WTC11 (cell line): ENCODE measurements around the gene SOX6. TPM values are rescaled to one million over a fixed set of nuclear protein-coding genes. Genes with fewer than 3 reads are reported as not detected.

Source experiments
- ATAC-seq: fragments of 200-7000 bp; cut with Tn5 transposase; 2 replicates; pipeline ENCODE4 v1.10.0; 2021; ENCODE audit warnings: mild to moderate bottlenecking, moderate library complexity
- CTCF ChIA-PET: fragments of 300-600 bp; sonication (Branson Sonifier 250); formaldehyde crosslinking; loops from one replicate; lab custom pipeline; 2021; ENCODE audit warnings: antibody characterized with exemption; lab: Charles Lee
- POLR2A ChIA-PET: fragments of 350-600 bp; sonication (Branson Sonifier 250); formaldehyde crosslinking; loops from one replicate; lab custom pipeline; 2021; ENCODE audit warnings: antibody characterized with exemption; lab: Charles Lee
- DNase-seq: peaks from one replicate; pipeline ENCODE4 v3.0.0; 2021; ENCODE audit warnings: low spot score
- H3K27ac Mint-ChIP-seq: 2 replicates; pipeline ENCODE4 v1.8.0; 2021; ENCODE audit warnings: mixed read lengths
- H3K27me3 Mint-ChIP-seq: 2 replicates; pipeline ENCODE4 v1.8.0; 2021; ENCODE audit warnings: low read depth, mild to moderate bottlenecking, moderate library complexity, mixed read lengths
- H3K36me3 Mint-ChIP-seq: 2 replicates; pipeline ENCODE4 v1.8.0; 2021; ENCODE audit warnings: mixed read lengths
- H3K4me1 Mint-ChIP-seq: 2 replicates; pipeline ENCODE4 v1.8.0; 2022; ENCODE audit warnings: mixed read lengths
- H3K4me3 Mint-ChIP-seq: 2 replicates; pipeline ENCODE4 v1.8.0; 2021; ENCODE audit warnings: mild to moderate bottlenecking, moderate library complexity, mixed read lengths
- H3K9me3 Mint-ChIP-seq: 2 replicates; pipeline ENCODE4 v1.8.0; 2021; ENCODE audit warnings: mixed read lengths
- AR ChIP-seq: fragments of 250-450 bp; sonication (Bioruptor Pico); IDR thresholded peaks from 2 replicates; pipeline ENCODE4 v1.9.0; 2021; ENCODE audit warnings: mild to moderate bottlenecking
- CBFB ChIP-seq: sonication (generic); formaldehyde crosslinking; IDR thresholded peaks from 2 replicates; pipeline ENCODE4 v1.8.1; 2022; ENCODE audit warnings: mild to moderate bottlenecking, low read depth, missing genetic modification reagents
- CREM ChIP-seq: sonication (generic); formaldehyde crosslinking; IDR thresholded peaks from 2 replicates; pipeline ENCODE4 v1.8.1; 2022; ENCODE audit warnings: mild to moderate bottlenecking, missing genetic modification reagents, moderate library complexity
- EMX1 ChIP-seq: fragments of 250-450 bp; sonication (Bioruptor Pico); IDR thresholded peaks from 2 replicates; pipeline ENCODE4 v1.8.0; 2021; ENCODE audit warnings: mild to moderate bottlenecking
- ETV6 ChIP-seq: sonication (generic); formaldehyde crosslinking; IDR thresholded peaks from 2 replicates; pipeline ENCODE4 v1.8.1; 2022; ENCODE audit warnings: mild to moderate bottlenecking, missing genetic modification reagents
- GTF2I ChIP-seq: fragments of 250-450 bp; sonication (Bioruptor Pico); conservative IDR thresholded peaks from 2 replicates; pipeline ENCODE4 v1.4.0; 2021; ENCODE audit warnings: mild to moderate bottlenecking
- NFYB ChIP-seq: sonication (generic); formaldehyde crosslinking; conservative IDR thresholded peaks from 2 replicates; pipeline ENCODE4 v1.8.0; 2022; ENCODE audit warnings: low read depth, missing genetic modification reagents
- RELA ChIP-seq: sonication (generic); formaldehyde crosslinking; IDR thresholded peaks from 2 replicates; pipeline ENCODE4 v1.8.1; 2022; ENCODE audit warnings: missing genetic modification reagents, mild to moderate bottlenecking, borderline replicate concordance
- RORB ChIP-seq: fragments of 250-450 bp; sonication (Bioruptor Pico); IDR thresholded peaks from 2 replicates; pipeline ENCODE4 v1.9.0; 2021; ENCODE audit warnings: mild to moderate bottlenecking
- SP1 ChIP-seq: sonication (generic); formaldehyde crosslinking; conservative IDR thresholded peaks from 2 replicates; pipeline ENCODE4 v1.8.1; 2022; ENCODE audit warnings: missing genetic modification reagents
- TP53 ChIP-seq: sonication (generic); formaldehyde crosslinking; IDR thresholded peaks from 2 replicates; pipeline ENCODE4 v1.8.1; 2023; ENCODE audit warnings: mild to moderate bottlenecking, missing genetic modification reagents
- USF2 ChIP-seq: sonication (generic); formaldehyde crosslinking; IDR thresholded peaks from 2 replicates; pipeline ENCODE4 v1.8.1; 2023; ENCODE audit warnings: mild to moderate bottlenecking, missing genetic modification reagents, moderate library complexity
- ZBTB21 ChIP-seq: sonication (generic); formaldehyde crosslinking; IDR thresholded peaks from 2 replicates; pipeline ENCODE4 v1.8.1; 2023; ENCODE audit warnings: mild to moderate bottlenecking, missing genetic modification reagents, borderline replicate concordance
- ZMAT4 ChIP-seq: fragments of 250-450 bp; sonication (Bioruptor Pico); IDR thresholded peaks from 2 replicates; pipeline ENCODE4 v1.9.0; 2021; ENCODE audit warnings: mild to moderate bottlenecking
- ZNF138 ChIP-seq: sonication (generic); formaldehyde crosslinking; conservative IDR thresholded peaks from 2 replicates; pipeline ENCODE4 v1.8.1; 2022; ENCODE audit warnings: mild to moderate bottlenecking, moderate library complexity, missing genetic modification reagents
- ZNF232 ChIP-seq: sonication (generic); formaldehyde crosslinking; IDR thresholded peaks from 2 replicates; pipeline ENCODE4 v1.8.0; 2022; ENCODE audit warnings: mild to moderate bottlenecking, missing genetic modification reagents
- ZNF263 ChIP-seq: sonication (generic); formaldehyde crosslinking; IDR thresholded peaks from 2 replicates; pipeline ENCODE4 v1.8.1; 2022; ENCODE audit warnings: low read depth, mild to moderate bottlenecking, moderate library complexity, missing genetic modification reagents
- ZNF281 ChIP-seq: sonication (generic); formaldehyde crosslinking; IDR thresholded peaks from 2 replicates; pipeline ENCODE4 v1.8.0; 2023; ENCODE audit warnings: mild to moderate bottlenecking, missing genetic modification reagents
- ZNF416 ChIP-seq: fragments of 250-450 bp; sonication (Bioruptor Pico); IDR thresholded peaks from 2 replicates; pipeline ENCODE4 v1.9.0; 2021; ENCODE audit warnings: mild to moderate bottlenecking, inconsistent platforms
- ZNF423 ChIP-seq: fragments of 250-450 bp; sonication (Bioruptor Pico); IDR thresholded peaks from 2 replicates; pipeline ENCODE4 v2.1.2; 2022; ENCODE audit warnings: mild to moderate bottlenecking, moderate library complexity
- total RNA-seq: library from RNA; stranded (reverse); gene quantifications from 3 replicates; pipeline ENCODE4 v1.2.3, GENCODE V29; 2021
- TF ChIP-seq, protein P1 (sequence below): fragments of 250-450 bp; sonication (Bioruptor Pico); conservative IDR thresholded peaks from 2 replicates; pipeline ENCODE4 v1.9.0; 2021; ENCODE audit warnings: mild to moderate bottlenecking
- TF ChIP-seq, protein P2 (sequence below): sonication (generic); formaldehyde crosslinking; IDR thresholded peaks from 2 replicates; pipeline ENCODE4 v1.8.0; 2022; ENCODE audit warnings: missing genetic modification reagents

The SOX6 gene
- total RNA-seq, 1 experiment from 2014 or later, result 0.13 TPM

DNA sequence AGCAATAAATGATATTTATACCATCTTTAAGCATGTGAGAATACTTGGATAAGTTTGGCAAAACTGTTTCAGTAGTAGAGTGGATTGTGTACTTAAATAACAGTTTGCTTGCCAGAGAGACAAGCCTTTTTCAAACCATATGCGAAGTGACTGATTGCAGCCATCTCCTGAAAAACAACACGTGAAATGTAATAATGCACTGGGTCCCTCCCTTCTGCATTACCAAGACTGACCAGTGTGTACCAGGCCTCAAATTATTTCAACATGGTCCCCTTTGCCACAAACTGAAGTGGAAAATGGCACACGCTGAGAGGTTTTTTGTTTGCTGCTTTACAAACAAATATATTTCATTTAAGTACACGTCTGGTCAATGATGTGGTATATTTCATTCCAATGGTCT, 337.4 kb downstream of the SOX6 start:
- ATAC-seq (no peak), DNase-seq (no peak)
- no peak overlapping the region for H3K4me3 Mint-ChIP-seq
- POLR2A ChIA-PET, result no interaction called here
- H3K36me3 Mint-ChIP-seq, result no peaks in the 10 kb centered on the region
- H3K9me3 Mint-ChIP-seq, result no peaks in the 10 kb centered on the region
- peaks cover 43% of the 10 kb centered on the region for H3K4me1 Mint-ChIP-seq
- H3K27me3 Mint-ChIP-seq, result no peaks in the 10 kb centered on the region
- no peak overlapping the region for H3K27ac Mint-ChIP-seq
- CTCF ChIA-PET, result no interaction called here
- TF ChIP-seq ZMAT4 (CRISPR knock-in tag) (no peak), TP53 (CRISPR knock-in tag) (no peak), ZNF416 (CRISPR knock-in tag) (no peak), EMX1 (CRISPR knock-in tag) (no peak), ZNF138 (CRISPR knock-in tag) (no peak)
- TF ChIP-seq, all 79 proteins: peak for 0

- Mint-ChIP-seq H3K4me1 (peaks cover 47% of the 10 kb centered on the region), H3K36me3 (no peaks in the 10 kb centered on the region)
- POLR2A ChIA-PET, result no interaction called here
- TF ChIP-seq, protein P1, sequence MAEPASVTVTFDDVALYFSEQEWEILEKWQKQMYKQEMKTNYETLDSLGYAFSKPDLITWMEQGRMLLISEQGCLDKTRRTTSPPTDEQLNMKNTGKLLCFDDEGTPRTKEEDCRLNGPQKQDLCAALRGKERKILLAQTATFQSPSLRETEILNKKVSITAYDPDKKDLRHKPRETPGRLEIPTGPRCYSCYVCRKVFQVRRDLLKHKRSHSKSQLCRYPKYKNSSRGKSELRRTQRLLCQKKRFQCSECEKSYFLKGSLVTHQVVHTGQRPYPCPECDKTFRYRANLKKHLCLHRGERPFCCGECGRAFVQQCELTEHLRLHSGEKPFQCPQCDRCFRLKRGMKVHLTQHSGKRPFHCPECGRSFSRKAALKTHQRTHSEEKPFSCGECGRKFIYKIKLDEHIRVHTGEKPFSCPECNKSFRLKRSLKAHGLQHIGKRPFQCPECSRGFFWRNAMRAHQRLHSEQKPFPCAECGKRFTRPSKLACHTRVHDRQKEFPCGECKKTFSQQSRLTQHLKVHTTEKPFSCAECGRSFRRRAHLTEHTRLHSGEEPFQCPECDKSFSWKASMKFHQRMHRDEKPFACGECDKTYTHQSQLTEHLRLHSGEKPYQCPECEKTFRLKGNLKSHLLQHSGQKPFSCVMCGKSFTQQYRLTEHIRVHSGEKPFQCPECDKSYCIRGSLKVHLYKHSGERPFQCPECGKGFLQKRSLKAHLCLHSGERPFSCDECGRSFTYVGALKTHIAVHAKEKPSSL (CRISPR knock-in tag), result no peak
- TF ChIP-seq CREM (CRISPR knock-in tag) (no peak), ZNF232 (CRISPR knock-in tag) (no peak), ZNF281 (CRISPR knock-in tag) (no peak), RORB (no peak), ETV6 (CRISPR knock-in tag) (no peak), ZNF263 (CRISPR knock-in tag) (no peak), CBFB (CRISPR knock-in tag) (no peak), RELA (CRISPR knock-in tag) (no peak), GTF2I (no peak), ZNF423 (no peak), EMX1 (CRISPR knock-in tag) (no peak), NFYB (CRISPR knock-in tag) (no peak), USF2 (CRISPR knock-in tag) (no peak), SP1 (CRISPR knock-in tag) (no peak), ZBTB21 (CRISPR knock-in tag) (no peak), AR (no peak), ZNF416 (CRISPR knock-in tag) (no peak)
- TF ChIP-seq, protein P2, sequence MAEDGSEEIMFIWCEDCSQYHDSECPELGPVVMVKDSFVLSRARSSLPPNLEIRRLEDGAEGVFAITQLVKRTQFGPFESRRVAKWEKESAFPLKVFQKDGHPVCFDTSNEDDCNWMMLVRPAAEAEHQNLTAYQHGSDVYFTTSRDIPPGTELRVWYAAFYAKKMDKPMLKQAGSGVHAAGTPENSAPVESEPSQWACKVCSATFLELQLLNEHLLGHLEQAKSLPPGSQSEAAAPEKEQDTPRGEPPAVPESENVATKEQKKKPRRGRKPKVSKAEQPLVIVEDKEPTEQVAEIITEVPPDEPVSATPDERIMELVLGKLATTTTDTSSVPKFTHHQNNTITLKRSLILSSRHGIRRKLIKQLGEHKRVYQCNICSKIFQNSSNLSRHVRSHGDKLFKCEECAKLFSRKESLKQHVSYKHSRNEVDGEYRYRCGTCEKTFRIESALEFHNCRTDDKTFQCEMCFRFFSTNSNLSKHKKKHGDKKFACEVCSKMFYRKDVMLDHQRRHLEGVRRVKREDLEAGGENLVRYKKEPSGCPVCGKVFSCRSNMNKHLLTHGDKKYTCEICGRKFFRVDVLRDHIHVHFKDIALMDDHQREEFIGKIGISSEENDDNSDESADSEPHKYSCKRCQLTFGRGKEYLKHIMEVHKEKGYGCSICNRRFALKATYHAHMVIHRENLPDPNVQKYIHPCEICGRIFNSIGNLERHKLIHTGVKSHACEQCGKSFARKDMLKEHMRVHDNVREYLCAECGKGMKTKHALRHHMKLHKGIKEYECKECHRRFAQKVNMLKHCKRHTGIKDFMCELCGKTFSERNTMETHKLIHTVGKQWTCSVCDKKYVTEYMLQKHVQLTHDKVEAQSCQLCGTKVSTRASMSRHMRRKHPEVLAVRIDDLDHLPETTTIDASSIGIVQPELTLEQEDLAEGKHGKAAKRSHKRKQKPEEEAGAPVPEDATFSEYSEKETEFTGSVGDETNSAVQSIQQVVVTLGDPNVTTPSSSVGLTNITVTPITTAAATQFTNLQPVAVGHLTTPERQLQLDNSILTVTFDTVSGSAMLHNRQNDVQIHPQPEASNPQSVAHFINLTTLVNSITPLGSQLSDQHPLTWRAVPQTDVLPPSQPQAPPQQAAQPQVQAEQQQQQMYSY (CRISPR knock-in tag), result no peak
Measured at GRCh38 chr11:16016468-16016829, 339.9 kb downstream of the SOX6 start.

More at GRCh38 chr11:16016468-16016829, 339.9 kb downstream of the SOX6 start:
- no peak for DNase-seq
- CTCF ChIA-PET, result interaction anchor here (1.1 kb wide), 1 partner anchor 27 kb away, joined by 5 read pairs; no protein-coding TSS in a partner anchor
- H3K4me3 Mint-ChIP-seq, result no peak overlapping the region
- no peak overlapping the region for H3K27ac Mint-ChIP-seq
- no peak for ATAC-seq
- no peaks in the 10 kb centered on the region for H3K9me3 Mint-ChIP-seq
- H3K27me3 Mint-ChIP-seq, result no peaks in the 10 kb centered on the region
